BLaER1 treated with 17β-estradiol and CSF1 and Interleukin-3, amounts not matched to agents 10 nM and 100 nM (cell line): Measurements from ENCODE around the gene GMDS.

Source experiments
- H3K27ac ChIP-seq, 11 experiments: shearing (Covaris generic); formaldehyde crosslinking; 2 replicates each; pipeline ENCODE4 v1.8.1; 2022
- H3K27me3 ChIP-seq, 11 experiments: shearing (Covaris generic); formaldehyde crosslinking; 2 replicates each; pipeline ENCODE4 v1.8.1; 2022
- H3K36me3 ChIP-seq, 11 experiments: shearing (Covaris generic); formaldehyde crosslinking; 2 replicates each; pipeline ENCODE4 v1.8.1; 2022
- H3K4me1 ChIP-seq, 10 experiments: shearing (Covaris generic); formaldehyde crosslinking; 2 replicates each; pipeline ENCODE4 v1.8.1; 2022
- H3K4me2 ChIP-seq, 11 experiments: shearing (Covaris generic); formaldehyde crosslinking; 2 replicates each; pipeline ENCODE4 v1.8.1; 2022
- H3K4me3 ChIP-seq, 10 experiments: shearing (Covaris generic); formaldehyde crosslinking; 2 replicates each; pipeline ENCODE4 v1.8.1; 2022
- H3K9ac ChIP-seq, 11 experiments: shearing (Covaris generic); formaldehyde crosslinking; 2 replicates each; pipeline ENCODE4 v1.8.1; 2022
- H3K9me3 ChIP-seq, 11 experiments: shearing (Covaris generic); formaldehyde crosslinking; replicated peaks in 1 of 11; 2 replicates each; pipeline ENCODE4 v1.8.1; 2022
- H4K20me1 ChIP-seq, 11 experiments: shearing (Covaris generic); formaldehyde crosslinking; 2 replicates each; pipeline ENCODE4 v1.8.1; 2022
- Cebpa-rat ChIP-seq, 11 experiments: shearing (Covaris generic); IDR thresholded peaks; 2 replicates each; pipeline ENCODE4 v1.8.1; 2022

Gene GMDS

DNA sequence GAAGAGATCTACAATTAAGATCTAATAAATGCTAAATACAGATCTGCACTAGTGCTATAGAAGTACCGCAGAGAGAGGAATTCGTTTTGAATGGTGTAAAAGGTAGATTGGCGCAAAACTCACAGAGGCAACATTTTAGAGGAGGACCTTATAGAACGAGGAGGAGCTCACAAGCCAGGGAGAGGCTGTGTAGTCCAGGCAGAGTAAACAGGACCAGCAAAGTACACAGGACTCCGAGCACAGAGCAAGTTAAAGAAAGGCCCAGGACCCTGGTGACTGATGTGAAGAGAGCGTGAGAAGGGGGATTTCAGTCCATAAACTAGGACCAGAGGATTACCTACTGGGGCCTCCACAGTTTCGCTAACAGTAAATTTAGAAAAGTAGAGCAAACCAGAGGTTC is 433.4 kb downstream of the GMDS start:
- Histone ChIP-seq H3K4me1 (no peaks in the 10 kb centered on the region), H3K4me2 (no peak overlapping the region), H3K27ac (no peak overlapping the region), H3K9ac (no peak overlapping the region), H3K9me3 (no peaks in the 10 kb centered on the region), H3K36me3 (no peaks in the 10 kb centered on the region), H3K27me3 (no peaks in the 10 kb centered on the region), H4K20me1 (no peaks in the 10 kb centered on the region), H3K4me3 (no peak overlapping the region)
- TF ChIP-seq Cebpa-rat (IDR thresholded peaks at IDR 0.05): no peak

DNA sequence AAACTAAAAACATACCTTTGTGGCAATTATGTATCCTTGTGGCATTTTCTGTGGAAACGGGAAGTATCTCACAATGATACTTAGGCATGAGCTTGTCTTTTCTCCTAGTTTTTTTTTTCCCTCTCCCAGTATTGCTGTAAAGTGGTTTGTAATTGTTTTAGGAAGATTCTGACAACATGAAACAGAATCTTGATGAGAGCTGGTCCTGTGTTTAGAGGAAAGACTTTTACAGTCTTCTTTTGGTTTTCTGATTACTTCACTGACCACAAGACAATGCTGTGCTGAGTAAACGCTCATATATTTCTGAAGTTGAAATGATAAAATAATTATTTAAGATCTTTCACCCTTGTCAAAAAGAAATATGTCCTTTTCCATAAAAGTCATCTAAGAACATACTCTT is 434.5 kb downstream of the GMDS start:
- Histone ChIP-seq H3K4me3 (no peak overlapping the region), H3K27me3 (no peaks in the 10 kb centered on the region), H3K9ac (no peak overlapping the region), H3K4me2 (no peak overlapping the region), H3K27ac (no peak overlapping the region), H3K9me3 (no peaks in the 10 kb centered on the region), H3K4me1 (no peaks in the 10 kb centered on the region), H4K20me1 (no peaks in the 10 kb centered on the region), H3K36me3 (no peaks in the 10 kb centered on the region)
- TF ChIP-seq Cebpa-rat (IDR thresholded peaks at IDR 0.05): no peak

DNA sequence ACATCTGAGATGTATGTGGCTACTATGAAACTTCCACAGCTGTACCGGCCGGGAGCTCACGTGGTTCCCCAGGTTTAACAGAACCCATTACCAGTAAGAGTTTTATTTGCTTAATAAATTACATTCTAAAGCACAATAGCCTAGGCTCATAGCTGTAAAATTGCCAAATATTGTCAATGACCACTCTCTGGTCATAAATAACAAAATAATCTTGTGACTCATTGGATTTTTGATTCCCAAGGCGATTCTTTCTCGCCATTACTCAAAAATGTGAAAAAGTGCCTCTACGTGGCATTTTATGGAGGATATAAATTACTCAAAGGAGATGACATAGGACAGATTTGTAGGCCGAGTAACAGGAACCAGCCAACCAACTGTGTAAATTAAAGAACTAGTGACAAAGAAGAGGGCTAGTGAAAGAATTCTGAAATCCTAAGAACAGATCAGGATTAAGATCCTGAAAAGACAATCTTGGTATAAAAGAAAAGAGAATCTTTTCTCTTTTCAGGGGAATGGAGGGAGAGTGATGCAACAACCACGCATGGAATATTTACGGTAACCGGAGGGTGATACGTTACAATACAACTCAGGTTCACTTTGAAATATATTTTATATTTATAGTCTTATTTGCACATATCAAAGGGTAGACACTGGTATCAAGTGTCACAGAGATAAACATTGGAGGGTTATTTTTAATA is 436.0 kb downstream of the GMDS start:
- Histone ChIP-seq H3K27ac (no peak overlapping the region), H3K36me3 (no peaks in the 10 kb centered on the region), H3K27me3 (no peaks in the 10 kb centered on the region), H3K4me1 (no peaks in the 10 kb centered on the region), H3K4me3 (no peak overlapping the region), H3K9ac (no peak overlapping the region), H3K4me2 (no peak overlapping the region), H4K20me1 (no peaks in the 10 kb centered on the region), H3K9me3 (no peaks in the 10 kb centered on the region)
- no peak for TF ChIP-seq Cebpa-rat (IDR thresholded peaks at IDR 0.05)

DNA sequence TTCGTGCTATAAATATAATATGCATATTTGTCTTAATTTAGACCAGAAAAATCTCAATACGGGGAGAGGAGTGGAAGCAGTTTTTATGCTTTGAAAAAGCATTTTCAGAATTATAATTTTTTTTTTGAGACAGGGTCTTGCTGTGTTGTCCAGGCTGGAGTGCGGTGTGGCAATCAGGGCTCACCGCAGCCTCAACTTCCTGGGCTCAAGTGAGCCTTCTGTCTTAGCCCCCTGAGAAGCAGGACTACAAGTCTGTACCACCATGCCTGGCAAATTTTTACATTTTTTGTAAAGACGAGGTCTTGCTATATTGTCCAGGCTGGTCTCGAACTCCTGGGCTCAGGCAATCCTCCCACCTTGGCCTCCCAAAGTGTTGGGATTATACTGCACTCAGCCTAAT is 438.5 kb downstream of the GMDS start:
- H3K9me3 ChIP-seq: no peaks in the 10 kb centered on the region
- H3K9ac ChIP-seq: no peak overlapping the region
- H3K4me1 ChIP-seq: no peaks in the 10 kb centered on the region
- H4K20me1 ChIP-seq: no peaks in the 10 kb centered on the region
- H3K4me2 ChIP-seq: no peak overlapping the region
- H3K27ac ChIP-seq: no peak overlapping the region
- no peaks in the 10 kb centered on the region for H3K27me3 ChIP-seq
- no peaks in the 10 kb centered on the region for H3K36me3 ChIP-seq
- TF ChIP-seq Cebpa-rat (IDR thresholded peaks at IDR 0.05): no peak
- H3K4me3 ChIP-seq: no peak overlapping the region

DNA sequence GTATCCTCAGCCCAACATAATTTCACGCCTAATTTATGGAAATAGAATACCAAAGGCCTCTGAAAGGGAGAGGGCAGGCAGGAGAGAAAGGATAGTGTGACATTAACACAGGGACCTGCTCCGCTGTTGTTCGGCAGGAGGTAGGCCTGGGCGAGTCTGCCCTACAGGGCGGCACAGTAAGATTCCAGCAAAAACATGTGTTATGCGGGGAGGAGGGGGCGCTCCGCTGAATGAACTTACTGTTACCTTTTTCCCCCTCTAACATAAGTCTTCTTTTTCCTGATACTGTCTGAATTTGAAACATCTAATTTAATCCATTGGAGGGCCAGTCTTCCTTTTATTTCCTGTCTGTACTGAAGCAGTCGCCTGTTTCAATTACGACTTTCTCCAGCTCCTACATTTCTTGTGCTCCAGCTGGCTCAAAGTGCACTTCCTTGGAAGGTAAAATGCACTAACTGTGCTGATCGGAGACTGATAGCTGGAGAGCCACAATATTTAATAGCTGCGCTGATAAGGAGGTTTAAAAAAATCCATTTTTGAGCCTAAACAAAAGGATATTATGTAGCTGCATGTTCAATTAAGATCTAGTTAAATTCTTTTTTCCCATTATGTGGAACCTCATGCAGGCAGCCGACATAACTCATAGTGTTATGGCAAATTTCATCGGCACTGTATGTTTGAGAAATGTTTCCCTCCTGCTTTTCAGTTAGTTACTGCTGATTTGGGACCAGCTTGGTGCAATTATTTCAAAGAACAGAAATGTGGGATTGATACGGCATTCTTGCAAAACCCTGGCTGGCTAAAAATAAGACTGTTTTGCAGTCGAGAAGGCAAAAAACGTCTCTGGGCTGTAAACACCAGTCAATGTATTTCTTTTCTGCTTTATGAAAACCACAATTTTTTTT is 442.7 kb downstream of the GMDS start:
- Histone ChIP-seq H3K4me3 (no peak overlapping the region), H3K36me3 (no peaks in the 10 kb centered on the region), H3K4me2 (no peak overlapping the region), H3K27ac (no peak overlapping the region), H3K27me3 (no peaks in the 10 kb centered on the region), H3K4me1 (no peaks in the 10 kb centered on the region), H3K9ac (no peak overlapping the region), H4K20me1 (no peaks in the 10 kb centered on the region; a peak in 1 of 22 replicates), H3K9me3 (no peaks in the 10 kb centered on the region)
- no peak for TF ChIP-seq Cebpa-rat (IDR thresholded peaks at IDR 0.05)

DNA sequence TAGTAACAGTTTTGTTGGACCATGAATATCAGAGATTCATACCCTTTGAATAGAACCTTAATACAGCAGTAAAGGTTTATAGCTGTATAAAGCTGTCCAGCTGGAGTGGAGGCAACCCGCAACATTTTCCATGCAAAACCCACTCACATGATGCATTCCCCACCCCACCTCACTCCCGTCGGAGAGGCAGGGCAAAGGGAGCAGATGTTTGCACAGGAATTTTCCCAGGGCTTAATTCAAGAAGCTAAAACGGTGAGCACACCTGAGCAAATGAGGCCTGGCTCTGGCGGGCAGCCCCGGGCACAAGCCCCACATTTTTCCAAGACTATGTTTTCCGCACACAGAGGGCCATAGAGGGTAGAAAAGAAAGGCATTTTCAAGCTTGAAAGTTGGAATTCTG is 444.0 kb downstream of the GMDS start:
- Histone ChIP-seq H3K4me1 (no peaks in the 10 kb centered on the region), H3K27me3 (no peaks in the 10 kb centered on the region), H4K20me1 (no peaks in the 10 kb centered on the region; a peak in 1 of 22 replicates), H3K4me2 (no peak overlapping the region), H3K9me3 (no peaks in the 10 kb centered on the region), H3K4me3 (no peak overlapping the region), H3K36me3 (no peaks in the 10 kb centered on the region), H3K9ac (no peak overlapping the region), H3K27ac (no peak overlapping the region)
- no peak for TF ChIP-seq Cebpa-rat (IDR thresholded peaks at IDR 0.05)

DNA sequence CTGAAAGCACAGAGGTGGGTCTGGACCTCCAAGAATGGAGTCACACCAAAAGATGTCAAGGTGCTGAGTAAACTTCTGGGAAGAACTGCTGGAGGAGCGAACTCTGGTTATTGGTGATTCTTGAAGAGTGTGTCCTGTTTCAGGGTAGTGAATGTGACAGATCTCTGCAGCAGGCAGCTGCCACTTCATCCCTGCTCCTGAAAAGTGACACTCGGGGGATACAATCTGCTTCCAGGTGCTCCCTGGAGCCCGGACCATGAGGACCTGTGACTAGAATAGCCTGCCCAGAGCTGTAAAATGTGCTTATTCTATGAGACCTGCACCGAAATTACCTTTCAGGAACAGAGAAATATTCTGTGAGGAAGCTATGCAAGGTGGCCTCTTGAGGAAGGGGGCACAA is 444.6 kb downstream of the GMDS start:
- no peak for TF ChIP-seq Cebpa-rat (IDR thresholded peaks at IDR 0.05)
- Histone ChIP-seq H3K9me3 (no peaks in the 10 kb centered on the region), H3K9ac (no peak overlapping the region), H3K36me3 (no peaks in the 10 kb centered on the region), H3K4me2 (no peak overlapping the region), H3K4me1 (no peaks in the 10 kb centered on the region), H3K27ac (no peak overlapping the region), H3K4me3 (no peak overlapping the region), H4K20me1 (no peaks in the 10 kb centered on the region; a peak in 1 of 22 replicates), H3K27me3 (no peaks in the 10 kb centered on the region)

DNA sequence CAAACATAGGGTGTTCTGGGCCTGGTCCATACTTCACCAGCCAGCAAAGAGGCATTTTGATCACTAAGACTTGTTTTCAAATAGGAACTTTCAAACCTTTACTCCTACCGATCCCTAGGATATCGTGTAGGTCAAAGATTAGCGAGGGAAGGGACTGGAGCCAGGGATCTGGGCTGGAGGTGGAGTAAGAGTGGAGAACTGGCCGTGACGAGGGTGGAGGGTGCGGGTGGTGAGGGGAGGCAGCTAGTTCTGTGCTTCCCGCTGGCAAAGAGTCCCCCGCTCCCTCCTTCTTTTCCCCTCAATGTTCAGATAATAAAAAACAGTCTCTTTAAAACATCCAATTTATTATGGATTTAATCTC is 446.5 kb downstream of the GMDS start:
- Histone ChIP-seq H3K9me3 (no peaks in the 10 kb centered on the region), H3K4me2 (no peak overlapping the region), H3K4me1 (no peaks in the 10 kb centered on the region), H3K27me3 (no peaks in the 10 kb centered on the region), H3K9ac (no peak overlapping the region), H4K20me1 (no peaks in the 10 kb centered on the region; a peak in 1 of 22 replicates), H3K4me3 (no peak overlapping the region), H3K27ac (no peak overlapping the region), H3K36me3 (no peaks in the 10 kb centered on the region)
- no peak for TF ChIP-seq Cebpa-rat (IDR thresholded peaks at IDR 0.05)

DNA sequence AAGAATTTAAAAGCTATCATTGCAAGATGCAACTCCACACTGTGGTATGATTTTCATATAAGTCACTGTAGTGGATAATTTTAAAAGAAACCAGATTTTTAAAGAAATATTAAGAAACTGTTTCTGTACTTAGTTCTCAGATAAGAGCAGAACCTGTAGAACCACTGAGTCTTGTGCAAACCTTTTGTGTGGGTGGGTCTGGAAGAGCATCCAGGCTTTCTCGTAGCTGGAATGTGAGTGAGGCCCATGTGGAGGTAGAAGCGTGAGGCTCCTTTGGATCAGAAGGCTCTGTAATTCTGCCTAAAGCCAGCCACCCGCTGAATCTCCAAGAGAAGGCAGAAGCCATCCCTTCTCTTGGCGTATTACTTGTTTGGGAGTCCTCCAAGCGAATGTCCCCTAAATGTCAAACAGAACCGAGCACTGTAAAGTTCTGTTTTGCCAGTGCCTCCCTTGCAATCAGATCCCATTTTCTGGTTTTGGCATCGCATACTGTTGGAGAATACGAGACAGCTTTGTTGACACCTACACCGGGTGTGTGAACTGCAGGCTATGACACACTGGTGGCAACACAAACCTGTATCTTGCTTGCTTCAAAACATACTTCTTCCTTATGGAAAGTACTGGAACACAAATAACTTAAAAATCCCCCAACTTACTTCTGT is 447.0 kb downstream of the GMDS start:
- Histone ChIP-seq H3K36me3 (no peaks in the 10 kb centered on the region), H3K9me3 (no peaks in the 10 kb centered on the region), H3K9ac (no peak overlapping the region), H3K4me2 (no peak overlapping the region), H3K4me1 (no peaks in the 10 kb centered on the region), H3K4me3 (no peak overlapping the region), H3K27me3 (no peaks in the 10 kb centered on the region), H4K20me1 (no peaks in the 10 kb centered on the region; a peak in 1 of 22 replicates), H3K27ac (no peak overlapping the region)
- TF ChIP-seq Cebpa-rat (IDR thresholded peaks at IDR 0.05): no peak
